K562 (cell line): ENCODE data around the gene RUNX1. TPM values are rescaled to one million over a fixed set of nuclear protein-coding genes. Genes with fewer than 3 reads are reported as not detected.

ENCODE experiments used
- ATAC-seq: fragments of 200-7000 bp; cut with Tn5 transposase; 3 replicates; pipeline ENCODE4 v1.9.1; 2020; ENCODE audit warnings: moderate library complexity
- BruUV-seq: library from RNA; stranded (reverse); fragments of 400-500 nt; replicated peaks from 2 replicates; lab custom pipeline; 2021; lab: Mats Ljungman, UMichigan
- CTCF ChIA-PET: fragments of 300-600 bp; formaldehyde crosslinking; extraction: SDS; loops from one replicate; lab custom pipeline; 2021; ENCODE audit warnings: low intra/inter-chr PET ratio; lab: Yijun Ruan, JAX
- POLR2A ChIA-PET: fragments of 300-600, 350-650 bp; sonication (Branson Sonifier 250); formaldehyde crosslinking; extraction: SDS; loops from one replicate; lab custom pipeline; 2021; ENCODE audit warnings: antibody characterized with exemption, inconsistent platforms; lab: Yijun Ruan, JAX
- DNase-seq, 4 experiments: peaks; one replicate each; pipeline versions ENCODE4 v3.0.0 to v3.0.0-alpha.2; 2011 to 2018; ENCODE audit warnings: low spot score in 3 of 4, mixed read lengths in 3 of 4; ENCODE audit errors: extremely low read depth in 1 of 4
- FAIRE-seq: peaks from 2 replicates; lab custom pipeline; 2011; peaks lifted over from hg19 to GRCh38; lab: Jason Lieb, UNC
- H2AFZ ChIP-seq: 2 replicates; pipeline ENCODE4 v1.6.0; 2011; ENCODE audit warnings: low read depth, low read length, control low read depth, inconsistent platforms
- H3K27ac ChIP-seq: fragments of 200-600 bp; 3 replicates; pipeline ENCODE4 v1.8.0; 2011; ENCODE audit warnings: low read depth, mild to moderate bottlenecking, control low read depth, inconsistent platforms, low read length, moderate library complexity, mixed read lengths; ENCODE audit errors: extremely low read depth
- H3K27me3 ChIP-seq, 2 experiments: fragments of 300-600 bp in 1 of 2; 2 replicates in 1 of 2; 3 replicates in 1 of 2; pipeline versions ENCODE4 v1.6.0 to v1.8.0; 2011; ENCODE audit warnings: inconsistent platforms in 2 of 2, low read length in 2 of 2, mild to moderate bottlenecking in 1 of 2, mixed read lengths in 1 of 2, moderate library complexity in 1 of 2; ENCODE audit not compliant: control insufficient read depth in 2 of 2, insufficient read depth in 2 of 2
- H3K36me3 ChIP-seq: fragments of 300-600 bp; 3 replicates; pipeline ENCODE4 v1.8.0; 2011; ENCODE audit warnings: mild to moderate bottlenecking, low read length, inconsistent platforms; ENCODE audit not compliant: control insufficient read depth, insufficient read depth
- H3K4me1 ChIP-seq, 2 experiments: fragments of 200-600 bp in 1 of 2; replicated peaks in 1 of 2; 2 replicates in 1 of 2; 3 replicates in 1 of 2; pipeline versions ENCODE4 v1.5.1 to v1.8.0; 2011; ENCODE audit warnings: inconsistent platforms in 2 of 2, low read length in 2 of 2, mild to moderate bottlenecking in 1 of 2, mixed read lengths in 1 of 2, moderate library complexity in 1 of 2; ENCODE audit not compliant: control insufficient read depth in 2 of 2, insufficient read depth in 2 of 2
- H3K4me2 ChIP-seq: 2 replicates; pipeline ENCODE4 v1.6.1; 2011; ENCODE audit warnings: low read length, control low read depth, inconsistent platforms, mixed read lengths; ENCODE audit not compliant: insufficient read depth
- H3K4me3 ChIP-seq: fragments of 200-600 bp; sonication (generic), shearing (Covaris generic); 2 replicates; pipeline ENCODE4 v1.5.1; 2016; ENCODE audit warnings: control low read depth, inconsistent platforms
- H3K79me2 ChIP-seq: fragments of 200-600 bp; 3 replicates; pipeline ENCODE4 v1.8.0; 2011; ENCODE audit warnings: low read length, inconsistent platforms; ENCODE audit not compliant: control insufficient read depth, insufficient read depth
- H3K9ac ChIP-seq, 2 experiments: 2 replicates each; pipeline versions ENCODE4 v1.6.0 to v1.6.1; 2011; ENCODE audit warnings: low read depth in 2 of 2, low read length in 2 of 2, control low read depth in 1 of 2, inconsistent platforms in 1 of 2, mild to moderate bottlenecking in 1 of 2, mixed read lengths in 1 of 2; ENCODE audit not compliant: insufficient read depth in 1 of 2
- H3K9me1 ChIP-seq: one replicate; pipeline ENCODE4 v1.6.0; 2011; ENCODE audit warnings: inconsistent platforms, mild to moderate bottlenecking, low read length, moderate library complexity; ENCODE audit not compliant: control insufficient read depth, insufficient read depth
- H3K9me3 ChIP-seq: replicated peaks from 2 replicates; pipeline ENCODE4 v1.5.1; 2011; ENCODE audit warnings: low read depth, low read length, inconsistent platforms; ENCODE audit not compliant: control insufficient read depth, insufficient read depth
- H4K20me1 ChIP-seq: replicated peaks from 2 replicates; pipeline ENCODE4 v1.6.1; 2011; ENCODE audit warnings: low read length, inconsistent platforms, mixed read lengths; ENCODE audit not compliant: control insufficient read depth, insufficient read depth
- CEBPB ChIP-seq: fragments of 450-650 bp; IDR thresholded peaks from 2 replicates; pipeline ENCODE4 v1.6.1; 2016; ENCODE audit warnings: missing genetic modification characterization, missing compliant biosample characterization
- CEBPG ChIP-seq, 3 experiments: fragments of 200-800 bp in 1 of 3; sonication (Bioruptor generic) in 1 of 3; sonication (generic) in 1 of 3; formaldehyde crosslinking in 1 of 3; IDR thresholded peaks in 2 of 3; conservative IDR thresholded peaks in 1 of 3; 2 replicates each; pipeline versions ENCODE4 v1.6.1 to v1.8.0; 2016 to 2022; ENCODE audit warnings: missing compliant biosample characterization in 2 of 3, missing genetic modification characterization in 2 of 3, mild to moderate bottlenecking in 1 of 3, missing genetic modification reagents in 1 of 3
- ELF1 ChIP-seq: fragments of 200-800 bp; sonication (Bioruptor generic); IDR thresholded peaks from 2 replicates; pipeline ENCODE4 v1.6.1; 2016; ENCODE audit warnings: missing genetic modification characterization, missing compliant biosample characterization
- GTF2E2 ChIP-seq: fragments of 200-800 bp; sonication (Bioruptor generic); IDR thresholded peaks from 2 replicates; pipeline ENCODE4 v1.6.1; 2016; ENCODE audit warnings: missing genetic modification characterization, missing compliant biosample characterization
- ZNF175 ChIP-seq: fragments of 200-800 bp; sonication (Bioruptor generic); IDR thresholded peaks from 2 replicates; pipeline ENCODE4 v1.6.1; 2016; ENCODE audit warnings: low read depth, mild to moderate bottlenecking, missing genetic modification characterization, missing compliant biosample characterization
- ZNF197 ChIP-seq: fragments of 200-800 bp; sonication (Bioruptor generic); IDR thresholded peaks from 2 replicates; pipeline ENCODE4 v1.6.1; 2016; ENCODE audit warnings: low read depth, missing genetic modification characterization, missing compliant biosample characterization
- WGBS: fragments of 100-300 bp; shearing (Covaris generic); methylation state at CpG from one replicate; pipeline ENCODE4 v1.1.6; 2016; ENCODE audit warnings: low coverage, mixed read lengths; ENCODE audit not compliant: insufficient coverage; ENCODE audit errors: missing lambda C conversion rate; 5-methylcytosine and 5-hydroxymethylcytosine counted together
- in situ Hi-C: fragments of 300-500 bp; cut with MboI; formaldehyde crosslinking; loops from 4 replicates; pipeline ENCODE4 v1.15.0; 2018; ENCODE audit warnings: inconsistent platforms, mixed read lengths
- intact Hi-C: fragments of 100-400 bp; cut with micrococcal nuclease; formaldehyde crosslinking; loops from 2 replicates; pipeline ENCODE4 v1.14.2; 2022
- polyA plus RNA-seq, 8 experiments: library from polyadenylated mRNA; depleted of rRNA in 4 of 8; stranded (reverse) in 5 of 8; unstranded in 3 of 8; fragments of >200 nt; fragmentation: Nextera tagmentation in 2 of 8; fragmentation: Illumina TruSeq in 1 of 8; extraction: Ambion mirVana in 2 of 8; extraction: Trizol in 1 of 8; gene quantifications; 2 replicates each; pipeline versions ENCODE4 v1.2.1 to v1.2.3, GENCODE V29; 2011 to 2014; ENCODE audit warnings: inconsistent platforms in 1 of 8, missing spikeins in 1 of 8
- total RNA-seq, 7 experiments: library from RNA; depleted of rRNA in 6 of 7; stranded (reverse); fragments of >200 nt in 6 of 7; fragmentation: Illumina TruSeq in 2 of 7; extraction: Trizol in 2 of 7; gene quantifications; 2 replicates each; pipeline versions ENCODE4 v1.2.1 to v1.2.3, GENCODE V29; 2011 to 2021; ENCODE audit warnings: low replicate concordance in 1 of 7
- TF ChIP-seq, protein P1 (sequence below): fragments of 450-650 bp; formaldehyde crosslinking; IDR thresholded peaks from 2 replicates; pipeline ENCODE4 v1.4.0; 2022; ENCODE audit warnings: mild to moderate bottlenecking, moderate library complexity
- TF ChIP-seq, protein P2 (sequence below), 2 experiments: fragments of 450-650 bp in 1 of 2; sonication (generic) in 1 of 2; formaldehyde crosslinking in 1 of 2; IDR thresholded peaks in 1 of 2; conservative IDR thresholded peaks in 1 of 2; 2 replicates each; pipeline versions ENCODE4 v1.6.1 to v1.8.1; 2016 to 2023; ENCODE audit warnings: mild to moderate bottlenecking in 2 of 2, moderate library complexity in 2 of 2, inconsistent platforms in 1 of 2, missing genetic modification reagents in 1 of 2
- TF ChIP-seq, protein P3 (sequence below), 2 experiments: fragments of 450-650 bp; formaldehyde crosslinking in 1 of 2; IDR thresholded peaks; 2 replicates each; pipeline versions ENCODE4 v1.4.0 to v1.6.1; 2014 to 2020; ENCODE audit warnings: mild to moderate bottlenecking in 2 of 2, borderline replicate concordance in 1 of 2, low read depth in 1 of 2

RUNX1 gene
- total and polyA plus RNA-seq, 9 of the 15 experiments (the other 6 are each of a cell fraction or from before 2014, with no cell fraction given) = 2.2 to 68.6 (median 17.8) TPM

DNA sequence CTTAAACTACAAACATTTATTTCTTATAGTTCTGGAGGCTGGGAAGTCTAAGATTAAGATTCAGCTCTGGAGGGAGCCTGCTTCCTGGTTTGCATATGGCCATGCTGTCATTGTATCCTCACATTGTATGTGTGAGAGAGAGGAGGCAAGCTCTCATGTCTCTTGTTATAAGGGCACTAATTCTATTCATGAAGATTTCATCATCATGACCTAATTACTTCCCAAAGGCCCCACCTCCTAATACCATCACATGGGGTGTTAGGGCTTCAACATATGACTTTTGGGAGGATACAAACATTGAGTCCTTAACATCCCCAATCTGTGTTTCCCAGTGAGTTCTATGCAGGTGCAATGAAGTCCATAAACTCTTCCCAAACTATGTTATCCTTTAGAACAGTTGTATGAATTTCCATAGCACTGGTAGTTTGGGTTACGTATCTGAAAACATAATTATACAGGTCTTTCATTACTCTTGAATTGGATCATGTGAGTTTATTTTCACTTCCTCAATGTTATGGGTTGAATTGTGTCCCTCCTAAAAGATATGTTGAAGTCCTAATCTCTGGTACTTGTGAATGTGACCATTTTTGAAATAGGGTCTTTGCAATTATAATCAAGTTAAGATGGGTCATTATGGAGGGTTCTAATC, 124.2 kb downstream of the RUNX1 start:
- no peaks in the 10 kb centered on the region for H3K9me3 ChIP-seq
- H3K4me1 ChIP-seq = peaks cover 0 to 16% of the 10 kb centered on the region in 2 experiments; a peak in 3 of 5 replicates
- no peak for ATAC-seq
- no peaks in the 10 kb centered on the region for H3K36me3 ChIP-seq
- H4K20me1 ChIP-seq = no peaks in the 10 kb centered on the region
- no peak overlapping the region for H3K27ac ChIP-seq
- DNase-seq = no peak
- peak overlapping the region; percentile 45; the same call in 1 of the 2 replicates for H2AFZ ChIP-seq
- ChIA-PET POLR2A (interaction anchor here (1.2 kb wide), 1 partner anchor 11 kb away, joined by 3 read pairs; no protein-coding TSS in a partner anchor), CTCF (no interaction called here)
- H3K79me2 ChIP-seq = no peaks in the 10 kb centered on the region
- H3K4me2 ChIP-seq = no peak overlapping the region
- 96% methylated on average over 1 of the region's 1 CpG for WGBS
- BruUV-seq = no TSS peak
- intact Hi-C loops = no loop called here
- no peaks in the 10 kb centered on the region for H3K9me1 ChIP-seq
- FAIRE-seq = no peak
- H3K4me3 ChIP-seq = no peak overlapping the region
- no peaks in the 10 kb centered on the region for H3K27me3 ChIP-seq
- in situ Hi-C loops = no loop called here
- H3K9ac ChIP-seq = no peak overlapping the region
- TF ChIP-seq, protein P1, sequence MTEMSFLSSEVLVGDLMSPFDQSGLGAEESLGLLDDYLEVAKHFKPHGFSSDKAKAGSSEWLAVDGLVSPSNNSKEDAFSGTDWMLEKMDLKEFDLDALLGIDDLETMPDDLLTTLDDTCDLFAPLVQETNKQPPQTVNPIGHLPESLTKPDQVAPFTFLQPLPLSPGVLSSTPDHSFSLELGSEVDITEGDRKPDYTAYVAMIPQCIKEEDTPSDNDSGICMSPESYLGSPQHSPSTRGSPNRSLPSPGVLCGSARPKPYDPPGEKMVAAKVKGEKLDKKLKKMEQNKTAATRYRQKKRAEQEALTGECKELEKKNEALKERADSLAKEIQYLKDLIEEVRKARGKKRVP = no peak
- TF ChIP-seq ZNF175 = peak; percentile 40; the same call in 1 of the 2 replicates
- 0 out of 2 replicates have a peak, but pooled peaks have one; percentile 8 for TF ChIP-seq CEBPB (tag)
- TF ChIP-seq ELF1 (tag) = peak; percentile 45; the same call in 1 of the 2 replicates
- no peak for TF ChIP-seq CEBPG (CRISPR knock-in tag; IDR thresholded peaks at IDR 0.05)
- TF ChIP-seq CEBPG (tag; conservative IDR thresholded peaks at IDR 0.05 in 1 of 2, IDR thresholded peaks at IDR 0.05 in 1 of 2) = peak; percentile 8 to 54; a peak in 2 of 4 replicates
- TF ChIP-seq, protein P2, sequence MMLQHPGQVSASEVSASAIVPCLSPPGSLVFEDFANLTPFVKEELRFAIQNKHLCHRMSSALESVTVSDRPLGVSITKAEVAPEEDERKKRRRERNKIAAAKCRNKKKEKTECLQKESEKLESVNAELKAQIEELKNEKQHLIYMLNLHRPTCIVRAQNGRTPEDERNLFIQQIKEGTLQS (IDR thresholded peaks at IDR 0.05) = peak; percentile 83
- TF ChIP-seq, protein P2 (CRISPR knock-in tag; conservative IDR thresholded peaks at IDR 0.05) = no peak
- TF ChIP-seq GTF2E2 (tag) = 0 out of 2 replicates have a peak, but pooled peaks have one; percentile 35
- peak; percentile 60; the same call in 1 of the 2 replicates for TF ChIP-seq ZNF197
- TF ChIP-seq, protein P3, sequence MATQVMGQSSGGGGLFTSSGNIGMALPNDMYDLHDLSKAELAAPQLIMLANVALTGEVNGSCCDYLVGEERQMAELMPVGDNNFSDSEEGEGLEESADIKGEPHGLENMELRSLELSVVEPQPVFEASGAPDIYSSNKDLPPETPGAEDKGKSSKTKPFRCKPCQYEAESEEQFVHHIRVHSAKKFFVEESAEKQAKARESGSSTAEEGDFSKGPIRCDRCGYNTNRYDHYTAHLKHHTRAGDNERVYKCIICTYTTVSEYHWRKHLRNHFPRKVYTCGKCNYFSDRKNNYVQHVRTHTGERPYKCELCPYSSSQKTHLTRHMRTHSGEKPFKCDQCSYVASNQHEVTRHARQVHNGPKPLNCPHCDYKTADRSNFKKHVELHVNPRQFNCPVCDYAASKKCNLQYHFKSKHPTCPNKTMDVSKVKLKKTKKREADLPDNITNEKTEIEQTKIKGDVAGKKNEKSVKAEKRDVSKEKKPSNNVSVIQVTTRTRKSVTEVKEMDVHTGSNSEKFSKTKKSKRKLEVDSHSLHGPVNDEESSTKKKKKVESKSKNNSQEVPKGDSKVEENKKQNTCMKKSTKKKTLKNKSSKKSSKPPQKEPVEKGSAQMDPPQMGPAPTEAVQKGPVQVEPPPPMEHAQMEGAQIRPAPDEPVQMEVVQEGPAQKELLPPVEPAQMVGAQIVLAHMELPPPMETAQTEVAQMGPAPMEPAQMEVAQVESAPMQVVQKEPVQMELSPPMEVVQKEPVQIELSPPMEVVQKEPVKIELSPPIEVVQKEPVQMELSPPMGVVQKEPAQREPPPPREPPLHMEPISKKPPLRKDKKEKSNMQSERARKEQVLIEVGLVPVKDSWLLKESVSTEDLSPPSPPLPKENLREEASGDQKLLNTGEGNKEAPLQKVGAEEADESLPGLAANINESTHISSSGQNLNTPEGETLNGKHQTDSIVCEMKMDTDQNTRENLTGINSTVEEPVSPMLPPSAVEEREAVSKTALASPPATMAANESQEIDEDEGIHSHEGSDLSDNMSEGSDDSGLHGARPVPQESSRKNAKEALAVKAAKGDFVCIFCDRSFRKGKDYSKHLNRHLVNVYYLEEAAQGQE (IDR thresholded peaks at IDR 0.05; ENCODE audit: borderline replicate concordance) = no peak
- TF ChIP-seq, protein P3 (CRISPR knock-in tag; IDR thresholded peaks at IDR 0.05; ENCODE audit: low read depth) = 0 out of 2 replicates have a peak, but pooled peaks have one; percentile 52
